Fibroblast of the aortic adventitia (primary cell): Measurements from ENCODE around the gene CDH10. TPM values are rescaled to one million over a fixed set of nuclear protein-coding genes. Genes with fewer than 3 reads are reported as not detected.

Experiments
- DNase-seq: peaks from one replicate; pipeline ENCODE4 v3.0.0-alpha.2; 2010; ENCODE audit warnings: low read depth
- H3K4me3 ChIP-seq: 2 replicates; pipeline ENCODE4 v1.5.1; 2011; ENCODE audit warnings: low read depth, mild to moderate bottlenecking, control low read depth, low read length, moderate library complexity
- CTCF ChIP-seq: IDR thresholded peaks from 2 replicates; pipeline ENCODE4 v1.5.1; 2011; ENCODE audit warnings: mild to moderate bottlenecking, low read length, control low read depth, inconsistent platforms; ENCODE audit not compliant: insufficient read depth
- total RNA-seq: library from RNA; depleted of rRNA; stranded (reverse); fragments of >200 nt; gene quantifications from 2 replicates; pipeline ENCODE4 v1.2.3, GENCODE V29; 2012; ENCODE audit warnings: low replicate concordance

Gene CDH10
- 0.65 and 1.4 TPM in 2 replicates for total RNA-seq

DNA sequence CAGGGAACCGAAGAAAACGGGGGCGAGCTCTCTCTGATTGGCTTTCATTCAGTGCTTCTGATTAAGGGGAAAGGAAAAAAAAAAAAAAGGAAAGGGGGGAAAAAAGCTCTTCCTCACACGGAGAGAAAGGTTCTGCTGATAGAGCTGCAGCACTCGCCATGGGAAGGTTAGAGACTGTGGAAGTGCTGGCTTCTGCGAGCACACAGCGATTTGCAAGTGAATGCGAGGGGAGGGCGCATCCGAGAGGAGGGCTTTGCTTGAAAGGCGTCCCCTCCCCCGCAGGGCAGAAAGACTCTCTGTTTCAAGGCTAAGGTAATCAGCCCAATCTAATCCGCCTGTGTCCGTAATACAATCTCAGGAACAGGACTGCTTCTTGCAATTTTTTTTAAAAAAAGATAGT lies at the start of gene CDH10:
Gene CDH10 (minus strand): TSS at position 218 of the 400 bp plus-strand sequence. CDS start 51,488 bp downstream, outside the sequence.
- H3K4me3 ChIP-seq: no peak within 1 kb of the TSS
- no peak for DNase-seq

GRCh38 chr5:24693609-24694008 lies 48.8 kb upstream of the CDH10 start:
- no peak for DNase-seq
- TF ChIP-seq CTCF: no peak

More for the DNA sequence above, at the start of gene CDH10:
- TF ChIP-seq CTCF: no peak

DNA sequence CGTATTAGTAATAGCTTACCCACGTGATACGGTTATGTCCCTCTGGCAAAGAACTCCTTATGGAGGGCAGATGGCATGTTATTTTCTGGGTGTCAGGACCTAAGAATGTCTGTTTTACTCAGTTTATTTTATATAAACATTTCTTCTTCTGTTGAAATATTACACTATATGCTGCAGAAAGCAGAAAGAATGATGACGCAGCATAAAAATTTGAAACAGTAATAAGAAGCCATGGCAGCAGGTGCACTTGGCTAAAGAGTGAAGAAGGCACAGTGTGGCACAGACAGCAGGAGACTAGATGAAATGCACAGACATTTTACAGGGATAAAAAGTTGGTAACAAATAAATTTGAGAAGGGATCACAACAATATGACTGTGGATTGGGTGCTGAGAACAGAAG lies 46.3 kb upstream of the CDH10 start:
- no peak for TF ChIP-seq CTCF
- no peak overlapping the region for H3K4me3 ChIP-seq
- DNase-seq: no peak

More at GRCh38 chr5:24693609-24694008, 48.8 kb upstream of the CDH10 start:
- no peak overlapping the region for H3K4me3 ChIP-seq

DNA sequence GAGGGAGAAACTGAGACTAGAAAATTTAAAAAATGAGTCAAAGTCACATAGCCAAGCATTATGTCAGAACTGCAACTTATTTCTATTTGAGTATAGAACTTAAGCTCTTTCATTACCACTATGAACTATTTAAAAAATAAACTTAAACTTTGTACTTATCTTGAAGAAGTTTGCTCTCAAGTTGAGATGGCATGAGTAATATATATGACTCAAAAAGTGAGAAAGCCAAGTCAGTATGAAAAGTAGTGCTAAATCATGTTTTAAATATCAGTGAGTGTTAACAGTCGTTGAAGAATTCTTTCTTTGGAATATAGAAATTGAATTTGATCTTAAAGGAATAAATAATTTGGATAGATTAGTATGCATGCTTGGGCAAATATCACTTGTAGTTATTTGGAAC lies 36.3 kb upstream of the CDH10 start:
- DNase-seq: no peak
- H3K4me3 ChIP-seq: no peak overlapping the region
- no peak for TF ChIP-seq CTCF

GRCh38 chr5:24668050-24668449 lies 23.3 kb upstream of the CDH10 start:
- H3K4me3 ChIP-seq: no peak overlapping the region
- TF ChIP-seq CTCF: no peak
- no peak for DNase-seq

DNA sequence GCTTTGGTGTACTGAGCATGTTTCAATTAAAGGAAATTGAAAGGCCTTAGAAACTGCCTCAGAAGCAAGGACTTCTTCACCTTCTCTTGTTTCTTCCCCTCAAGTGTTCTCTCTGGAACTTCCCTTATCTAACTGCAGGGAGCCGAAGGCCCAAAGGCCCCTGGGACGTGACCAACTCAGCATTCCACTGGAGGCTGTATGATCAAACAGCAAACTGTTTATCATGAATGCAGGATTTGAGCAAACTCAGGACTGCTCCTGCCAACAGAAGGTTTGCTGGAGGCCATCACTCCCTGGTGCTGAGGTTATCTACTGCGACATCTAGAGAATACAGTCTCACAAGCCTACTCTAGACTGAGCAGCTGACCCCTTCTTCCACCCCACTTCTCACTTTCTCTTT lies 4.8 kb upstream of the CDH10 start:
- no peak for TF ChIP-seq CTCF
- H3K4me3 ChIP-seq: no peak overlapping the region
- no peak for DNase-seq

DNA sequence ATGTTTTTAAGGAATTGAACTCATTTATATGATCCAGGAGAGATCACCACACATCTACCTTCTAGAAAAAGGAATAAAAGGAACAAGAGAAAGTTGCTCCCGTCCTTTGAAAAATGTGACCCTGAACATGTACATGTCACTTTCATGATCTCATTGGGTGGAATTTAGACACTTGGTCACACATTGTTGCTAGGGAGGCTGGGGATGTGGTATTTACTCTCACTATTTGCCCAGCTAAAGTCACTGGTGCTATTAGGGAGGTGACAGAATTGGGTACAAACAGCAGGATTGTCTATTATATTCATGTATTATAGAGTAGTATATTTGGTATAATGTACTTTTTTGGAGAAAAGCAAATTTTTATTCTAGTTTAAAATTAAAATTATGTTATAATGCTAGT lies 2.1 kb upstream of the CDH10 start:
- no peak for TF ChIP-seq CTCF
- DNase-seq: no peak
- no peak overlapping the region for H3K4me3 ChIP-seq
